Sigmoid colon (tissue), 7 donors: Measurements from ENCODE around the gene OXLD1. TPM values are rescaled to one million over a fixed set of nuclear protein-coding genes. Genes with fewer than 3 reads are reported as not detected.

Experiments used
- DNase-seq: peaks from one replicate; pipeline ENCODE4 v3.0.0-alpha.2; 2019
- H3K27ac ChIP-seq, 4 donors: fragments of 200-600 bp; sonication (generic); one replicate each; pipeline ENCODE4 v1.5.1; 2016 to 2019; ENCODE audit warnings: mild to moderate bottlenecking in 1 of 4
- H3K27me3 ChIP-seq, 3 donors: fragments of 200-600 bp; sonication (generic); one replicate each; pipeline ENCODE4 v1.5.1; 2019; ENCODE audit warnings: mild to moderate bottlenecking in 1 of 3
- H3K36me3 ChIP-seq, 4 donors: fragments of 200-600 bp; sonication (generic); one replicate each; pipeline ENCODE4 v1.5.1; 2016 to 2019
- H3K4me1 ChIP-seq, 4 donors: fragments of 200-600 bp; sonication (generic); one replicate each; pipeline ENCODE4 v1.5.1; 2017 to 2019
- H3K4me3 ChIP-seq, 4 donors: fragments of 200-600 bp; sonication (generic); one replicate each; pipeline ENCODE4 v1.5.1; 2017 to 2019; ENCODE audit warnings: mild to moderate bottlenecking in 2 of 4, moderate library complexity in 1 of 4
- H3K9me3 ChIP-seq, 4 donors: fragments of 200-600 bp in 3 of 4; sonication (generic) in 3 of 4; one replicate each; pipeline versions ENCODE4 v1.5.1 to v1.6.1; 2013 to 2019
- EP300 ChIP-seq, 4 donors: sonication (generic); formaldehyde crosslinking; IDR thresholded peaks; one replicate each; pipeline ENCODE4 v1.6.1; 2017; ENCODE audit warnings: antibody characterized with exemption in 4 of 4
- POLR2A ChIP-seq, 2 donors: fragments of 450-650 bp; IDR thresholded peaks; one replicate each; pipeline ENCODE4 v1.6.1; 2016; ENCODE audit warnings: antibody characterized with exemption in 2 of 2, mild to moderate bottlenecking in 2 of 2, moderate library complexity in 2 of 2
- POLR2AphosphoS5 ChIP-seq, 4 donors: sonication (generic); formaldehyde crosslinking; IDR thresholded peaks; one replicate each; pipeline ENCODE4 v1.6.1; 2017; ENCODE audit warnings: antibody characterized with exemption in 4 of 4
- WGBS, 2 donors: extraction: QIAGEN DNeasy Blood & Tissue Kit; methylation state at CpG; one replicate each; pipeline ENCODE4 v1.1.7; 2013; 5-methylcytosine and 5-hydroxymethylcytosine counted together
- intact Hi-C: fragments of 100-400 bp; cut with DNase I; formaldehyde crosslinking; loops from one replicate; pipeline ENCODE4 v1.15.1; 2023
- polyA plus RNA-seq, 3 donors: library from polyadenylated mRNA; stranded (reverse); fragments of 200-250 nt; gene quantifications; one replicate each; pipeline ENCODE4 v1.2.3, GENCODE V29; 2013
- total RNA-seq, 4 donors: library from RNA; depleted of rRNA; stranded (reverse); fragments of >200 nt; gene quantifications; one replicate each; pipeline ENCODE4 v1.1.0, GENCODE V29; 2016
- TF ChIP-seq, protein P1 (sequence below), 4 experiments: fragments of 450-650 bp in 3 of 4; fragments of 200-600 bp in 1 of 4; IDR thresholded peaks; one replicate each; pipeline ENCODE4 v1.5.1; 2016 to 2019; ENCODE audit warnings: antibody characterized with exemption in 4 of 4, mild to moderate bottlenecking in 3 of 4, moderate library complexity in 2 of 4
- donor health status: healthy with polysubstance abuse.
- donor health status: Bipolar disorder and iron deficiency.
- donor health status: healthy.

The OXLD1 gene
- total RNA-seq, result 10 to 100 TPM; 14.4 to 36.2 (median 26.8) TPM
- 10 to 100 TPM; 40.8 to 57.5 (median 54.1) TPM for polyA plus RNA-seq

DNA sequence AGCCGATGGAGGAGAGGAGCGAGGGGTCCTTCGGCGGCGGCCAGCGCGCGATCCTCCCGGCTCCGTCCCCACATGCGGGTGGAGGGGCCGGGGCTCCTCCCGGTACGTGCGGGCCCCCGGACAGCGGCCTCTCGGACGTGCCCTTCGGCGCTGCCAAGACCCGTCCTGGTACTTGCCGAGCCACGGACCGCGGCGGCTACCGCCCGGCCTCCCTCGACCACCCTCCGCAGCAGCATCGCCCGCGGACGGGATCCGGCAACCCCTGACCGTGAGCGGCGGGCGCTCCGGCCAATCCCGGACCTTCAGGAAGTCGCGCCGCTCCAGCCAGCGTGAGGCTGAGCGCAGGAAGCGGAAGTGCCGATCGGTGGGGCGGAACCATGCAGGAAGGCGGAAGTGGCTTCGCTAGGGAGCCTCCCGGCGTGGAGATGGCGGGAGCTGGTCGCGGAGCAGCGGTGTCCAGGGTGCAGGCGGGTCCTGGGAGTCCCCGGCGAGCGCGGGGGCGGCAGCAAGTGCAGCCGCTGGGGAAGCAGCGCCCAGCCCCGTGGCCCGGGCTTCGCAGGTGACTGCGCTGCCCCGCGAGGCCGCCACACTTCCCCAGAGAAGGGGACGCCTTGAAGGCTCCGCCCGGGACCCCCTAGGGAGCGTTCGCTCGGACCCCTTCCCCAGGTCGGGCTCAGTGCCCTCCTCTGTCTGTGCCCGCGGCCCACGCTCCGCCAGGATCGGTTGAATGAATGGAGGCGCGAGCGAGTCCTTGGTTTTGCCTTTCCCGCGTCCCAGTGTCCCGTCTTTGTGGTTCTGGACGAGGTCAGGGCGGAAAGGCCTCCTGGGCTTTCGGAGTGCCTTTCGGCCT is at the start of gene OXLD1, which contains the start of gene CCDC137:
Gene OXLD1 (minus strand): TSS at position 264 of the 850 bp plus-strand sequence. CDS start 28 bp downstream, at position 236.
Gene CCDC137 (plus strand): TSS at position 396 of the 850 bp plus-strand sequence. CDS start 30 bp downstream, at position 426.
- TF ChIP-seq EP300 (IDR thresholded peaks at IDR 0.05) (no peak), POLR2AphosphoS5 (IDR thresholded peaks at IDR 0.05) (peak; percentile 82 to 96 (median 92)), POLR2A (IDR thresholded peaks at IDR 0.05) (peak; percentile 65 to 85)
- TF ChIP-seq, protein P1, sequence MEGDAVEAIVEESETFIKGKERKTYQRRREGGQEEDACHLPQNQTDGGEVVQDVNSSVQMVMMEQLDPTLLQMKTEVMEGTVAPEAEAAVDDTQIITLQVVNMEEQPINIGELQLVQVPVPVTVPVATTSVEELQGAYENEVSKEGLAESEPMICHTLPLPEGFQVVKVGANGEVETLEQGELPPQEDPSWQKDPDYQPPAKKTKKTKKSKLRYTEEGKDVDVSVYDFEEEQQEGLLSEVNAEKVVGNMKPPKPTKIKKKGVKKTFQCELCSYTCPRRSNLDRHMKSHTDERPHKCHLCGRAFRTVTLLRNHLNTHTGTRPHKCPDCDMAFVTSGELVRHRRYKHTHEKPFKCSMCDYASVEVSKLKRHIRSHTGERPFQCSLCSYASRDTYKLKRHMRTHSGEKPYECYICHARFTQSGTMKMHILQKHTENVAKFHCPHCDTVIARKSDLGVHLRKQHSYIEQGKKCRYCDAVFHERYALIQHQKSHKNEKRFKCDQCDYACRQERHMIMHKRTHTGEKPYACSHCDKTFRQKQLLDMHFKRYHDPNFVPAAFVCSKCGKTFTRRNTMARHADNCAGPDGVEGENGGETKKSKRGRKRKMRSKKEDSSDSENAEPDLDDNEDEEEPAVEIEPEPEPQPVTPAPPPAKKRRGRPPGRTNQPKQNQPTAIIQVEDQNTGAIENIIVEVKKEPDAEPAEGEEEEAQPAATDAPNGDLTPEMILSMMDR (IDR thresholded peaks at IDR 0.05), result no peak
- Histone ChIP-seq H3K36me3 (peaks cover 0 to 33% (median 12%) of the 10 kb centered on the region in 4 donors), H3K4me1 (peaks cover 0 to 27% (median 26%) of the 10 kb centered on the region in 4 donors), H3K9me3 (no peaks in the 10 kb centered on the region), H3K27ac (peak within 1 kb of the TSS; percentile 83 to 96 (median 91)), H3K27me3 (no peaks in the 10 kb centered on the region), H3K4me3 (peak within 1 kb of the TSS; percentile 70 to 95 (median 84))
- 0% methylated on average over 96 of the region's 96 CpGs for WGBS, 2 donors
- intact Hi-C loops, result loop anchor here (2.0 kb wide), 1 partner anchor 30 kb away; the partner anchor contains the start of genes NPLOC4 and TSPAN10
- DNase-seq, result peak; percentile 98

DNA sequence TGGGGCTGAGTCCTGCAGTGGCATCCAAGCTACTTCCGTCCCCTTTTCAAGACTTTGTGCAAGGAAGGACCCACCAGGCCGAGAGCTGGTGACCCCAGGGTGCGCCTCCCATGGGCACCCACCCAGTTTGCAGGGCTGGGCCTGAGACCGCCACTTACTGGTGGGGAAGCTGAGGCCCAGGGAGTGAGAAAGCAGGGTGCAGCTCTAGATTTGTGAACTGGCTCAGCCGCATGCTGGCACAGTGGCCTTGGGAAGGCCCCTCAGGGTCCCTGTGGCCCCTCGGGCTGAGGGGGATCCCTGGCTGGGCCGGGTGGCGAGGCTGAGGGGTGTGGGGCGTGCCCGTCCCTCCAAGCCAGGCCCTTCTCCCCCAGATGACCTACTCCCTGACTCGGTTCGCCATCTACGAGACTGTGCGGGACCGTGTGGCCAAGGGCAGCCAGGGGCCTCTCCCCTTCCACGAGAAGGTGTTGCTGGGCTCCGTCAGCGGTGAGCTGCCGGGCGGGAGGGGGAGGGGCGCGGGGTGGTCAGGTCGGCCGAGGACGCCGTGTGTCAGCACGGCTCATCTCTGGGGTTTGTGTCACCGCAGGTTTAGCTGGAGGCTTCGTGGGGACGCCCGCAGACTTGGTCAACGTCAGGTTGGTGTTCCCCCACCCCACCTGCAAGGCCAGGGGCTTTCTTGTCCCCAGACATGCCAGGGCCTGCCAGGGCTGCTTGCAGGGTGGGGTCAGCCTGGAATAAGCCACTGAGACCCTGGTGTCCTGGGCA is 48.9 kb upstream of the OXLD1 start:
- 92 to 93% methylated on average over 32 of the region's 32 CpGs for WGBS, 2 donors

DNA sequence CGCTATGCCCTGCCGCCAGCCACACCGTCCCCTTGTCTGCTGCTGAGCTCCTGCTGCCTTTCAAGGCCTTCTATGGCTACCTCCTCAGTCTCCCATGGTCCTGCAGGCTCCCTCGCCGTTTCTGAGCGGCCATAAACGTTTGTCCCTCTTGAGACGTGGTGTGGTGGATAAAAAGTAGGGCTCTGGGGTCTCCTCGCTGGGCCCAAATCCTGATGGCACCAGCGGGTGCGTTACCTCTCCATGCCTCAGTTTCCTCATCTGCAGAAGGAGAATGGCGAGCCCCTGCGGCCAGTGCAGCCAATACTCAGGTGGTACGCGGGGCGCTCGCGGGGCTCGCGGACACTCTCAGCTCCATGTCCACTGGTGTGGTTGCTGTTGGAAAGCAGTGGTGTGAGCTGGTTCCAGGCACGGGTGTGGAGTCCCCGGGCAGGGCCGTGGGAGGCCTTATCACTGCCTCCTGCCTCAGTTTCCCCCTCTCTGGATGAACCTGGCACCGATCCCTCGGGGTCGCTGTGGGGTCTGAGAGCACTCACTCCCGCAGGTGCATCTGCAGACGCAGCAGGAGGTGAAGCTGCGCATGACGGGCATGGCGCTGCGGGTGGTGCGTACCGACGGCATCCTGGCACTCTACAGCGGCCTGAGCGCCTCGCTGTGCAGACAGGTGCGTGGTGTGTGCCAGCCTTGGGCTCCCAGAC is 48.2 kb upstream of the OXLD1 start:
- H3K27ac ChIP-seq, result no peak overlapping the region

More for the DNA sequence above, 48.9 kb upstream of the OXLD1 start:
- Histone ChIP-seq H3K4me1 (peaks cover 0 to 35% (median 32%) of the 10 kb centered on the region in 4 donors), H3K27ac (no peak overlapping the region), H3K4me3 (no peak overlapping the region), H3K36me3 (no peaks in the 10 kb centered on the region), H3K27me3 (peaks cover 0 to 10% (median 0%) of the 10 kb centered on the region in 3 donors), H3K9me3 (no peaks in the 10 kb centered on the region)
- intact Hi-C loops, result no loop called here
- TF ChIP-seq, protein P1 (IDR thresholded peaks at IDR 0.05), result no peak
- TF ChIP-seq POLR2AphosphoS5 (IDR thresholded peaks at IDR 0.05), result no peak
- TF ChIP-seq POLR2A (IDR thresholded peaks at IDR 0.05), result no peak
- TF ChIP-seq EP300 (IDR thresholded peaks at IDR 0.05), result no peak
- DNase-seq, result peak; percentile 67

More for the DNA sequence above, 48.2 kb upstream of the OXLD1 start:
- Histone ChIP-seq H3K4me3 (no peak overlapping the region), H3K27me3 (peaks cover 0 to 13% (median 0%) of the 10 kb centered on the region in 3 donors), H3K36me3 (no peaks in the 10 kb centered on the region), H3K9me3 (no peaks in the 10 kb centered on the region), H3K4me1 (peaks cover 0 to 37% (median 33%) of the 10 kb centered on the region in 4 donors)
- TF ChIP-seq POLR2AphosphoS5 (IDR thresholded peaks at IDR 0.05) (no peak), EP300 (IDR thresholded peaks at IDR 0.05) (no peak), POLR2A (IDR thresholded peaks at IDR 0.05) (no peak)
- TF ChIP-seq, protein P1 (IDR thresholded peaks at IDR 0.05), result no peak
- DNase-seq, result peak; percentile 61
- intact Hi-C loops, result no loop called here
- WGBS, 2 donors, result 90 to 96% methylated on average over 39 of the region's 39 CpGs
